Astrocyte of the cerebellum (primary cell): ENCODE data around the gene RNGTT.
"Not testable (repeated sequence)": the region's sequence is repeated elsewhere in the genome, so short reads cannot be mapped to it uniquely, and the experiment has no call there.

Experiments
- DNase-seq: peaks from one replicate; pipeline ENCODE4 v3.0.0-alpha.2; 2011; ENCODE audit warnings: low read depth
- H3K4me3 ChIP-seq: 2 replicates; pipeline ENCODE4 v1.5.1; 2011; ENCODE audit warnings: mild to moderate bottlenecking, low read depth, low read length, moderate library complexity
- in situ Hi-C: cut with HindIII; loops from 2 replicates; pipeline ENCODE4 v1.10.0; 2017; ENCODE audit warnings: low sequenced_read_pairs
- TF ChIP-seq, protein P1 (sequence below): IDR thresholded peaks from 2 replicates; pipeline ENCODE4 v1.5.1; 2012; ENCODE audit warnings: low read length, low read depth, moderate library complexity, mild to moderate bottlenecking; ENCODE audit errors: missing control alignments

The RNGTT gene

DNA sequence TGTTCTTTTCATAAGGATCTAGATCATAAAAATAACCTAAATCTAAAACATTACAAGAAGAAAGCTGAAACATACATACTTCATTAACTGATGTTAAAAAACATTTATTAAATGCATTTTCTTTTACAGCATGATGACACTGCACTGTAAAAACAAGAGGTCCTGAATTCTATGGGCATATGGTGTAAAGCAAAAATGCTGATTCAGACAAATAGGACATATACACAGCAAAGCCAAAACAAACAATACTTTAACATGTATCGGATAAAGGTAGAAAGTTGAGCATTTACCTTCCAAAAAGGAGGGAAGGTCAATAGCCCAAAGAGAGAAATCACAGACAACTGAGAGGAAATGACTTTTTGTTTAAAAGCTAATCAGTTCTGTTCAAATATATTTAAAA is 221.5 kb downstream of the RNGTT start:
- in situ Hi-C loops: no loop called here

DNA sequence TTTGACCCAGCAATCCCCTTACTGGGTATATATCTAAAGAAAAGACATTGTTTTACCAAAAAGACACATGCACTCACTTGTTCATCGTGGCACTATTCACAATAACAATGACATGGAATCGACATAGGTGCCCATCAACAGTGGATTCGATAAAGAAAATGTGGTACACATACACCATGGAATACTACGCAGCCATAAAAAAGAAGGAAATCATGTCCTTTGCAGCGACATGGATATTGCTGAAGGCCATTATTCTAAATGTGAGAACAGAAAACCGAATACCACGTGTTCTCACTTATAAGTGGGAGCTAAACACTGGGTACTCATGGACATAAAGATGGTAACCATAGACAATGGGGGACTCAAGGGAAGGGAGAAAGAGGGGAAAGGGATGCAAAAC is 222.3 kb downstream of the RNGTT start:
- in situ Hi-C loops: no loop called here
- TF ChIP-seq, protein P1, sequence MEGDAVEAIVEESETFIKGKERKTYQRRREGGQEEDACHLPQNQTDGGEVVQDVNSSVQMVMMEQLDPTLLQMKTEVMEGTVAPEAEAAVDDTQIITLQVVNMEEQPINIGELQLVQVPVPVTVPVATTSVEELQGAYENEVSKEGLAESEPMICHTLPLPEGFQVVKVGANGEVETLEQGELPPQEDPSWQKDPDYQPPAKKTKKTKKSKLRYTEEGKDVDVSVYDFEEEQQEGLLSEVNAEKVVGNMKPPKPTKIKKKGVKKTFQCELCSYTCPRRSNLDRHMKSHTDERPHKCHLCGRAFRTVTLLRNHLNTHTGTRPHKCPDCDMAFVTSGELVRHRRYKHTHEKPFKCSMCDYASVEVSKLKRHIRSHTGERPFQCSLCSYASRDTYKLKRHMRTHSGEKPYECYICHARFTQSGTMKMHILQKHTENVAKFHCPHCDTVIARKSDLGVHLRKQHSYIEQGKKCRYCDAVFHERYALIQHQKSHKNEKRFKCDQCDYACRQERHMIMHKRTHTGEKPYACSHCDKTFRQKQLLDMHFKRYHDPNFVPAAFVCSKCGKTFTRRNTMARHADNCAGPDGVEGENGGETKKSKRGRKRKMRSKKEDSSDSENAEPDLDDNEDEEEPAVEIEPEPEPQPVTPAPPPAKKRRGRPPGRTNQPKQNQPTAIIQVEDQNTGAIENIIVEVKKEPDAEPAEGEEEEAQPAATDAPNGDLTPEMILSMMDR: no peak

More for the DNA sequence above, 221.5 kb downstream of the RNGTT start:
- no peak overlapping the region for H3K4me3 ChIP-seq
- TF ChIP-seq, protein P1: no peak
- DNase-seq: no peak

DNA sequence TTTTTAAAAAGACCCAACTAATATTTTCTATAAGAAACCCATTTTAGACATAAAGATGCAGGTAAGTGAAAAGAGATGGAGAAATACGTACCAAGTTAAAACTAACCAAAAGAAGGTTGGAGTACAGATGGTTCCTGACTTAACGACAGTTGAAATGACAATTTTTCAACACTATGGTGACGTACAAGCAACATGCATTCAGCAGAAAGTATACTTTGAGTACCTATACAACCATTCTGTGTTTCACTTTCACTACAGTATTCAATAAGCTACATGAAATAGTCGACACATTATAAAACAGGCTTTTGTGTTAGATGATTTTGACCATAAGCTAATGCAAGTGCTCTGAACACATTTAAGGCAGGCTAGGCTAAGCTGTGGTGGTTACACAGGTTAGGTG is 228.9 kb downstream of the RNGTT start:
- TF ChIP-seq, protein P1: no peak
- no peak overlapping the region for H3K4me3 ChIP-seq
- in situ Hi-C loops: no loop called here
- DNase-seq: no peak

More for the DNA sequence above, 222.3 kb downstream of the RNGTT start:
- H3K4me3 ChIP-seq: no peak overlapping the region
- DNase-seq: no peak

DNA sequence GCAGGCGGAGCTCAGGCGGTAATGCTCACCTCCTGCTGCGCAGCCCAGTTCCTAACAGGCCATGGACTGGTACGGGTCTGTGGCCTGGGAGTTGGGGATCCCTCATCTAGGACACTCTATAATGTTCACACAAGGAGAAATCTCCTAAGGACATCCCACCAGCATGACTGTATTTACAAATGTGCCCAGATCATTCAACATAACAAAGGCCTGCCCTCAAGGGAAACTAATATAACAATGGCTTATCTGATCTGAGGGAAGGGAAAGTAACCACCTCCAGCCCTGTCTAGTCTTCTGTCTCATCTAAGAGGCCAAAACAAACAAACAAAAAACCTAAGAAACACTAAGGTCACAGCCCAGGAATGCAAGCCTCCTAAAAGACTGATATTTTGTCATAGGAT is 232.8 kb downstream of the RNGTT start:
- TF ChIP-seq, protein P1: no peak
- H3K4me3 ChIP-seq: no peak overlapping the region
- in situ Hi-C loops: no loop called here
- peak; percentile 55 for DNase-seq

DNA sequence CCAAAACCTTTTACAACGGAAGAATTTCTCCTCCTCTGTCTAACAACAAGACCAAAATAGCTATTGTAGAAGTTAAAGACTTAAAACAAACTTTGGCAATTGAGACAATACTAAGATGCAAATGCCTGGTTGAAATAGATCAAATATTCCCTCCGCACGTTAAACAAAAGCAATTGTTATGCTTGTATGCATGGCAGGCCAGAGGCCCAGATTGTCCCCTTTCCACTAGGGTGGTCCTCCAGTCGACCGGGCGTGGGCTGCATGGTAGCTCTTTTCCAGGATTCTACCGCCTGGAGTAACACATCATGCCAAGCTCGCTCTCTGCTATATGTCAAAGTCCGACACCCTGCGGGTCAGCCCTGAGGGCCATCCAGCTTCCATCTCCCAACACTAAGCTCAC is 234.7 kb downstream of the RNGTT start:
- TF ChIP-seq, protein P1: no peak
- no peak for DNase-seq
- no peak overlapping the region for H3K4me3 ChIP-seq
- in situ Hi-C loops: no loop called here

DNA sequence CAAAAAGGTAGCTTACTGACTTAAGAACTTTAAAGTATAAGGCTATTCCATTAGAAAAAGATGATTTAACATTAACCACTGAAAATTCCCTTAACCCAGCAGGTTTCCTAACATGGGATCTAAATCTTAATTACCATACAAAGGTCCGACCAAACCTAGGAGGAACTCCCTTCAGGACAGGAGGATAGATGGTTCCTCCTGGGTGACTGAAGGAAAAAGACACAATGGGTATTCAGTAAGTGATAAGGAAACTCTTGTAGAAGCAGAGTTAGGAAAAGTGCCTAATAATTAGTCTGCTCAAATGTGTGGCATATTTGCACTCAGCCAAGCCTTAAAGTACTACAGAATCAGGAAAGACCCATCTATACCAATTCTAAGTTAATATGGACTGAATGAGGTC is 237.0 kb downstream of the RNGTT start:
- H3K4me3 ChIP-seq, in situ Hi-C loops, DNase-seq: not testable (repeated sequence)

DNA sequence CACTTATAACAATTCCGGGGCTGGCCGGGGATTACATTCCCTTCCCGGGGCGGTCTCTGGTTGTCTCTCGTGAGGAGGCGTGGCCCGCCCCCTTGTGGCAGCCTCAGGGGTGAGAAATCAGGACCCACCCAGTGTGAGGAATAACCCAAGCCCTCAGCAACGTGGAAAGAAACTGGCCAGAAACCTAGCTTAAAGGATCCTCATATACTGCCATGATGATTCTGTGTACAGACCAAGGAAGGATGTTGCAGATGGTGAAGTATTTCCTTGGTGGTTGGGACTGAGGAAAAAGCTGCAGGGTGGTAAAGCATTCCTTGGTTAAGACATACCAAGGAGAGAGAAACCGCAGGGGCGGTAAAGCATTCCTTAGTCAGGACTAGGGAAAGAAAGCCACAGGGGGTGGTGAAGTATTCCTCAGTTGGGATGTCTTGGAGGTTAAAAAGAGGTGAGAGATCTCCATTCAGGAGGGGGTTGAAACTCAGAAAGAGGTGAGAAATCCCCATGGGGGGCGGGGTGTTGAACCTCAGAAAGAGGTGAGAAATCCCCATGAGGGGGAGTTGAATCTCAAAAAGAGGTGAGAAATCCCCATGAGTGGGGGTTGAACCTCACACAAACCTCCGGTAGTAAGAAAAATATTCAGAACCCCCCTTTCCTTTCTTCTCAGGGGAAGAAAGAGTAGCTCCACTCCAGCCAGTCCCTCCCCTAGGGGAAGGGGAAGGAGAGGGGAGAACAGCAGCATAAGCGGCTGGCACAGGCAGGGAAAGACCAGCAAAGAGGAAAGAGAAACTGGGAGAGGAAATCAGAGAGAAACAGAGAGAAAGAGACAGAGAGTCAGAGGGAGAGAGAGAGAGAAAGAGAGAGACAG is 238.1 kb downstream of the RNGTT start:
- no peak overlapping the region for H3K4me3 ChIP-seq
- TF ChIP-seq, protein P1: peak; percentile 40
- DNase-seq: peak; percentile 91
- in situ Hi-C loops: no loop called here
